Neural progenitor cell (in vitro differentiated cells): ENCODE measurements around the gene LINC00237.

Source experiments
- EZH2 ChIP-seq: fragments of 200-600 bp; sonication (generic); IDR thresholded peaks from 2 replicates; pipeline ENCODE4 v1.6.1; 2017; ENCODE audit warnings: antibody characterized with exemption, mild to moderate bottlenecking, moderate library complexity
- EZH2phosphoT487 ChIP-seq: fragments of 200-600 bp; sonication (generic); IDR thresholded peaks from 2 replicates; pipeline ENCODE4 v1.6.1; 2017; ENCODE audit warnings: antibody characterized with exemption
- TF ChIP-seq, protein P1 (sequence below): fragments of 200-600 bp; sonication (generic); IDR thresholded peaks from 2 replicates; pipeline ENCODE4 v1.5.1; 2017; ENCODE audit warnings: antibody characterized with exemption, mild to moderate bottlenecking

- TF ChIP-seq, protein P1, sequence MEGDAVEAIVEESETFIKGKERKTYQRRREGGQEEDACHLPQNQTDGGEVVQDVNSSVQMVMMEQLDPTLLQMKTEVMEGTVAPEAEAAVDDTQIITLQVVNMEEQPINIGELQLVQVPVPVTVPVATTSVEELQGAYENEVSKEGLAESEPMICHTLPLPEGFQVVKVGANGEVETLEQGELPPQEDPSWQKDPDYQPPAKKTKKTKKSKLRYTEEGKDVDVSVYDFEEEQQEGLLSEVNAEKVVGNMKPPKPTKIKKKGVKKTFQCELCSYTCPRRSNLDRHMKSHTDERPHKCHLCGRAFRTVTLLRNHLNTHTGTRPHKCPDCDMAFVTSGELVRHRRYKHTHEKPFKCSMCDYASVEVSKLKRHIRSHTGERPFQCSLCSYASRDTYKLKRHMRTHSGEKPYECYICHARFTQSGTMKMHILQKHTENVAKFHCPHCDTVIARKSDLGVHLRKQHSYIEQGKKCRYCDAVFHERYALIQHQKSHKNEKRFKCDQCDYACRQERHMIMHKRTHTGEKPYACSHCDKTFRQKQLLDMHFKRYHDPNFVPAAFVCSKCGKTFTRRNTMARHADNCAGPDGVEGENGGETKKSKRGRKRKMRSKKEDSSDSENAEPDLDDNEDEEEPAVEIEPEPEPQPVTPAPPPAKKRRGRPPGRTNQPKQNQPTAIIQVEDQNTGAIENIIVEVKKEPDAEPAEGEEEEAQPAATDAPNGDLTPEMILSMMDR: no peak
- TF ChIP-seq EZH2 (no peak), EZH2phosphoT487 (no peak)
These were observed 40.1 kb upstream of the LINC00237 start for GRCh38 chr20:21146215-21146614.
